ENCODE results near the gene ATP1A4. TPM values are rescaled to one million over a fixed set of nuclear protein-coding genes. Genes with fewer than 3 reads are reported as not detected.

Gene ATP1A4
- total RNA-seq, 2 experiments from 2014 or later = not detected

- Mint-ChIP-seq H3K4me1 (no peaks in the 10 kb centered on the region), H3K36me3 (no peaks in the 10 kb centered on the region), H3K27me3 (no peaks in the 10 kb centered on the region), H3K9me3 (no peaks in the 10 kb centered on the region), H3K4me3 (no peak overlapping the region), H3K27ac (no peak overlapping the region)
- POLR2A ChIA-PET = no interaction called here
- ATAC-seq (ENCODE audit: low read depth) (no peak), DNase-seq (no peak)
Observed at GRCh38 chr1:160197231-160197630, 45.8 kb downstream of the ATP1A4 start.

GRCh38 chr1:160200786-160201185, 49.4 kb downstream of the ATP1A4 start:
- no peaks in the 10 kb centered on the region for H3K27me3 Mint-ChIP-seq
- peaks cover 1% of the 10 kb centered on the region for H3K36me3 Mint-ChIP-seq
- peaks cover 12% of the 10 kb centered on the region for H3K4me1 Mint-ChIP-seq
- POLR2A ChIA-PET = no interaction called here
- H3K9me3 Mint-ChIP-seq = no peaks in the 10 kb centered on the region
- H3K4me3 Mint-ChIP-seq = no peak overlapping the region
- no peak for ATAC-seq (ENCODE audit: low read depth)
- no peak for DNase-seq
- H3K27ac Mint-ChIP-seq = no peak overlapping the region

- no peaks in the 10 kb centered on the region for H3K9me3 Mint-ChIP-seq
- H3K4me3 Mint-ChIP-seq = peak overlapping the region; percentile 91
- H3K27ac Mint-ChIP-seq = peak overlapping the region; percentile 65
- H3K4me1 Mint-ChIP-seq = peaks cover 25% of the 10 kb centered on the region
- H3K27me3 Mint-ChIP-seq = no peaks in the 10 kb centered on the region
- POLR2A ChIA-PET = interaction anchor here (0.6 to 1.7 kb wide), 4 partner anchors 39 to 106 kb away, joined by 3 to 6 read pairs (median 4); partner anchors contain the start of genes DCAF8 and IGSF8
- DNase-seq = no peak
- no peak for ATAC-seq (ENCODE audit: low read depth)
- H3K36me3 Mint-ChIP-seq = peaks cover 1% of the 10 kb centered on the region
Observed at GRCh38 chr1:160204526-160205241, 53.3 kb downstream of the ATP1A4 start.

GRCh38 chr1:160205242-160206035, 54.0 kb downstream of the ATP1A4 start, which contains the start of gene PEA15:
PEA15 (plus strand) TSS chr1:160205384; CDS start chr1:160211545, 6,161 bp downstream.
- peaks cover 29% of the 10 kb centered on the region for H3K4me1 Mint-ChIP-seq
- DNase-seq (peak; percentile 77), ATAC-seq (ENCODE audit: low read depth) (peak; percentile 82)
- no peaks in the 10 kb centered on the region for H3K9me3 Mint-ChIP-seq
- POLR2A ChIA-PET = interaction anchor here (0.6 to 1.7 kb wide), 4 partner anchors 38 to 107 kb away, joined by 3 to 6 read pairs (median 4); partner anchors contain the start of genes DCAF8 and IGSF8
- no peaks in the 10 kb centered on the region for H3K27me3 Mint-ChIP-seq
- peaks cover 1% of the 10 kb centered on the region for H3K36me3 Mint-ChIP-seq
- peak within 1 kb of the TSS; percentile 84 for H3K27ac Mint-ChIP-seq
- peak within 1 kb of the TSS; percentile 91 for H3K4me3 Mint-ChIP-seq

GRCh38 chr1:160206036-160206389, 54.6 kb downstream of the ATP1A4 start:
- H3K36me3 Mint-ChIP-seq = peaks cover 1% of the 10 kb centered on the region
- peak overlapping the region; percentile 91 for H3K4me3 Mint-ChIP-seq
- no peaks in the 10 kb centered on the region for H3K9me3 Mint-ChIP-seq
- POLR2A ChIA-PET = interaction anchor here (1.2 to 1.7 kb wide), 2 partner anchors 86 to 108 kb away, joined by 3 to 6 read pairs; partner anchors contain the start of gene IGSF8
- ATAC-seq (ENCODE audit: low read depth) (peak; percentile 64), DNase-seq (peak; percentile 51)
- H3K4me1 Mint-ChIP-seq = peaks cover 29% of the 10 kb centered on the region
- peak overlapping the region; percentile 40 for H3K27ac Mint-ChIP-seq
- H3K27me3 Mint-ChIP-seq = no peaks in the 10 kb centered on the region

- no peaks in the 10 kb centered on the region for H3K27me3 Mint-ChIP-seq
- POLR2A ChIA-PET = interaction anchor here (0.9 to 1.7 kb wide), 2 partner anchors 56 to 85 kb away, joined by 4 to 6 read pairs; partner anchors contain the start of gene DCAF8
Observed at GRCh38 chr1:160206421-160207117, 55.2 kb downstream of the ATP1A4 start.

GRCh38 chr1:160207118-160207650, 55.8 kb downstream of the ATP1A4 start:
- Mint-ChIP-seq H3K36me3 (peaks cover 1% of the 10 kb centered on the region), H3K4me3 (no peak overlapping the region), H3K27ac (no peak overlapping the region), H3K4me1 (peaks cover 29% of the 10 kb centered on the region), H3K9me3 (no peaks in the 10 kb centered on the region), H3K27me3 (no peaks in the 10 kb centered on the region)
- DNase-seq = no peak
- POLR2A ChIA-PET = interaction anchor here (0.9 kb wide), 1 partner anchor 56 kb away, joined by 4 read pairs; the partner anchor contains the start of gene DCAF8
- ATAC-seq (ENCODE audit: low read depth) = no peak

More at GRCh38 chr1:160206421-160207117, 55.2 kb downstream of the ATP1A4 start:
- Mint-ChIP-seq H3K4me1 (peaks cover 29% of the 10 kb centered on the region), H3K36me3 (peaks cover 1% of the 10 kb centered on the region), H3K27ac (peak overlapping the region; percentile 4), H3K4me3 (peak overlapping the region; percentile 91), H3K9me3 (no peaks in the 10 kb centered on the region)
- no peak for DNase-seq
- no peak for ATAC-seq (ENCODE audit: low read depth)

- Mint-ChIP-seq H3K9me3 (no peaks in the 10 kb centered on the region), H3K36me3 (peaks cover 4% of the 10 kb centered on the region), H3K27ac (peak overlapping the region; percentile 23), H3K27me3 (no peaks in the 10 kb centered on the region), H3K4me1 (peaks cover 29% of the 10 kb centered on the region), H3K4me3 (no peak overlapping the region)
- POLR2A ChIA-PET = interaction anchor here (1.4 kb wide), 1 partner anchor 9 kb away, joined by 3 read pairs; no protein-coding TSS in a partner anchor
- ATAC-seq (ENCODE audit: low read depth) = no peak
- DNase-seq = no peak
Observed at GRCh38 chr1:160207771-160208556, 56.6 kb downstream of the ATP1A4 start.

GRCh38 chr1:160208557-160209320, 57.3 kb downstream of the ATP1A4 start:
- POLR2A ChIA-PET = interaction anchor here (1.4 kb wide), 1 partner anchor 10 kb away, joined by 3 read pairs; no protein-coding TSS in a partner anchor
- no peaks in the 10 kb centered on the region for H3K27me3 Mint-ChIP-seq
- no peaks in the 10 kb centered on the region for H3K9me3 Mint-ChIP-seq
- no peak overlapping the region for H3K4me3 Mint-ChIP-seq
- no peak for DNase-seq
- no peak for ATAC-seq (ENCODE audit: low read depth)
- peaks cover 9% of the 10 kb centered on the region for H3K36me3 Mint-ChIP-seq
- H3K27ac Mint-ChIP-seq = no peak overlapping the region
- H3K4me1 Mint-ChIP-seq = peaks cover 29% of the 10 kb centered on the region

GRCh38 chr1:160209321-160210046, 58.1 kb downstream of the ATP1A4 start:
- no peaks in the 10 kb centered on the region for H3K27me3 Mint-ChIP-seq
- H3K4me3 Mint-ChIP-seq = no peak overlapping the region
- H3K9me3 Mint-ChIP-seq = no peaks in the 10 kb centered on the region
- ATAC-seq (ENCODE audit: low read depth) = no peak
- H3K27ac Mint-ChIP-seq = peak overlapping the region; percentile 10
- H3K4me1 Mint-ChIP-seq = peaks cover 24% of the 10 kb centered on the region
- H3K36me3 Mint-ChIP-seq = peaks cover 9% of the 10 kb centered on the region
- DNase-seq = no peak
- POLR2A ChIA-PET = interaction anchor here (1.4 kb wide), 1 partner anchor 11 kb away, joined by 3 read pairs; no protein-coding TSS in a partner anchor

GRCh38 chr1:160210561-160210960, 59.2 kb downstream of the ATP1A4 start:
- Mint-ChIP-seq H3K4me1 (peaks cover 19% of the 10 kb centered on the region), H3K27ac (no peak overlapping the region), H3K36me3 (peaks cover 9% of the 10 kb centered on the region), H3K4me3 (no peak overlapping the region), H3K27me3 (no peaks in the 10 kb centered on the region), H3K9me3 (no peaks in the 10 kb centered on the region)
- no peak for DNase-seq
- POLR2A ChIA-PET = interaction anchor here (0.6 to 1.4 kb wide), 2 partner anchors 25 to 74 kb away, joined by 4 to 5 read pairs; partner anchors contain the start of gene PEX19
- ATAC-seq (ENCODE audit: low read depth) = no peak
